Dermis microvascular lymphatic vessel endothelial cell (primary cell): ENCODE measurements around the gene CTAGE9. TPM values are rescaled to one million over a fixed set of nuclear protein-coding genes. Genes with fewer than 3 reads are reported as not detected.
A peak's percentile ranks its signal among the peaks of the same experiment; 100 is the strongest.
"Not testable (repeated sequence)": the region's sequence is repeated elsewhere in the genome, so short reads cannot be mapped to it uniquely, and the experiment has no call there.

Source experiments
- DNase-seq, 2 donors: peaks; one replicate each; pipeline versions ENCODE4 v3.0.0 to v3.0.0-alpha.2; 2010; ENCODE audit warnings: low read depth in 2 of 2
- total RNA-seq: library from RNA; depleted of rRNA; stranded (reverse); fragments of >200 nt; gene quantifications from 2 replicates; pipeline ENCODE4 v1.2.1, GENCODE V29; 2014

CTAGE9 gene, protein sequence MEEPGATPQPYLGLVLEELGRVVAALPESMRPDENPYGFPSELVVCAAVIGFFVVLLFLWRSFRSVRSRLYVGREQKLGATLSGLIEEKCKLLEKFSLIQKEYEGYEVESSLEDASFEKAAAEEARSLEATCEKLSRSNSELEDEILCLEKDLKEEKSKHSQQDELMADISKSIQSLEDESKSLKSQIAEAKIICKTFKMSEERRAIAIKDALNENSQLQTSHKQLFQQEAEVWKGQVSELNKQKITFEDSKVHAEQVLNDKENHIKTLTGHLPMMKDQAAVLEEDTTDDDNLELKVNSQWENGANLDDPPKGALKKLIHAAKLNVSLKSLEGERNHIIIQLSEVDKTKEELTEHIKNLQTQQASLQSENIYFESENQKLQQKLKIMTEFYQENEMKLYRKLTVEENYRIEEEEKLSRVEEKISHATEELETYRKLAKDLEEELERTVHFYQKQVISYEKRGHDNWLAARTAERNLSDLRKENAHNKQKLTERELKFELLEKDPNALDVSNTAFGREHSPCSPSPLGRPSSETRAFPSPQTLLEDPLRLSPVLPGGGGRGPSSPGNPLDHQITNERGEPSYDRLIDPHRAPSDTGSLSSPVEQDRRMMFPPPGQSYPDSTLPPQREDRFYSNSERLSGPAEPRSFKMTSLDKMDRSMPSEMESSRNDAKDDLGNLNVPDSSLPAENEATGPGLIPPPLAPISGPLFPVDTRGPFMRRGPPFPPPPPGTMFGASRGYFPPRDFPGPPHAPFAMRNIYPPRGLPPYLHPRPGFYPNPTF
- not detected in 2 replicates for total RNA-seq

DNA sequence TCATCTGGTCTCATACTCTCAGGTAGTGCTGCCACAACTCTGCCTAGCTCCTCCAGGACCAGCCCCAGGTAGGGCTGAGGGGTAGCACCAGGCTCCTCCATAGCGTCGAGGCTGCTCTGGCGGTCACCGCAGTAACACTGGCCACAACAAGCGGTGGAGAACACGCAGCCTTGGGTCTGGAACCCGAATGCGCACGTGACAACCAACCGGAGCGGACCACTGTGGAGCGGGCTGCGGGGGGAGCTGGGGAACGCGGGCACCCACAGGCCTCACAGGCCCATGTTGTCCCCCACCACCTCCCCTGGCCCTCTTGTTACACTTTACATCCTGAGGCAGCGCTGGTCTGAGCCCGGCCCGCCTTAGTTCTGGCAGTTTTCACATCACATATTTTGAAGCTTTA, at the start of gene CTAGE9:
Gene CTAGE9, minus strand, starts transcription at position 101 of the 400 bp plus-strand sequence. Its CDS starts 0 bp downstream, at position 101.
- not testable (repeated sequence) for DNase-seq

DNA sequence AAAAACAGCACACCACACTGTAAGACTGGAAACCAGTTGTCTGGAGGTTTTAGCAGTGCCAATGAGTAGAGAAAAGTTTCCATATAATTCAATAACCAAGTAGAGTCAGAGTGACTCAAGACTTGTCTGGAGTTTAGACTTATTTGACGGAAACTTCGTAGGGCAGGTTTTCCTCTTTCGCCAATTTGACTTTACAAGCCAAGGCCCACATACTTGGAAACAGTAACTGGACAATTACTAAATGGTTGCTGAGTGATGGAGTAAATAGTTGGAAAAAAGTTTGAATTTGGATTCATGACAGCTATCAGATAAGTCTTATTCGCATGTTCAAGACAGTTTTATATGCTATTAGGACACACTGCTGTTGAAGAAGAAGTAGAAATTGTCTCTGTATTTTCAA, 48.1 kb upstream of the CTAGE9 start:
- DNase-seq: no peak

DNA sequence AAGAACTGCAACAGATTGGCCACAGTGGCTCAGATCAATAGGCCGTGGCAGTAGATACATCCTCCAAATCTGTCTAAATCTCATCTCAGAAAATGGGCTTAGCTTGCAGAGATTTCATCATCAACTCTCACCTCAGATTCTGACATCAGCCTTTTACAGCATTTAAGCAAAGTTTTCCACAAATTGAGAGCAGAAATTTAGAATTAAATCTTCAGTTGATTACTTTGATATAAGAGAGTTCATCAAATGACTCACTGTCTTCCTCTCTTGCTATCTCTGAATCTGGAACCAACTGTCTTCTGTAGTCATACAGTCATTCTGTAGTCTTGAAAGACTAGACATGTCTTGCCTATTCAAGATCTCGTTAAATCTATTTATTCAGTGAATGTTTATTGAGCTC, 45.2 kb upstream of the CTAGE9 start:
- no peak for DNase-seq

DNA sequence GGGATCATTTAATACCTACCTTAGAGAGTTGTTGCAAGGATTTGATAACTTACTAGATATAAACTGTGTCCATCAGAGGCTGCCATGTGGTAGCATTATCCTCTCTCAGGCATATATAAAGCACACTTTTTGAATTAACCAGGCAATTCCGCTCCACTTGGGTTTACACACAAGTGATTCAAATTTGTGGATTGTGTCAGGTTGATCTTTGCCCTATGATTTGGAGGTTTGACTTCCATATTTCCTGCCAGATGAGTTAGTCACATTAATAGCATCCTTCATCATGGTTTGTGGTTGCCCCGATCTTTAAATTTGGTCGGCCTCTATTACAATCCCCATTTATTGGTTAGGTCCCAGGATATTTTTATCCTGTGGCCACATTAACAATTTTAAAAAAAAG, 44.8 kb upstream of the CTAGE9 start:
- no peak for DNase-seq

DNA sequence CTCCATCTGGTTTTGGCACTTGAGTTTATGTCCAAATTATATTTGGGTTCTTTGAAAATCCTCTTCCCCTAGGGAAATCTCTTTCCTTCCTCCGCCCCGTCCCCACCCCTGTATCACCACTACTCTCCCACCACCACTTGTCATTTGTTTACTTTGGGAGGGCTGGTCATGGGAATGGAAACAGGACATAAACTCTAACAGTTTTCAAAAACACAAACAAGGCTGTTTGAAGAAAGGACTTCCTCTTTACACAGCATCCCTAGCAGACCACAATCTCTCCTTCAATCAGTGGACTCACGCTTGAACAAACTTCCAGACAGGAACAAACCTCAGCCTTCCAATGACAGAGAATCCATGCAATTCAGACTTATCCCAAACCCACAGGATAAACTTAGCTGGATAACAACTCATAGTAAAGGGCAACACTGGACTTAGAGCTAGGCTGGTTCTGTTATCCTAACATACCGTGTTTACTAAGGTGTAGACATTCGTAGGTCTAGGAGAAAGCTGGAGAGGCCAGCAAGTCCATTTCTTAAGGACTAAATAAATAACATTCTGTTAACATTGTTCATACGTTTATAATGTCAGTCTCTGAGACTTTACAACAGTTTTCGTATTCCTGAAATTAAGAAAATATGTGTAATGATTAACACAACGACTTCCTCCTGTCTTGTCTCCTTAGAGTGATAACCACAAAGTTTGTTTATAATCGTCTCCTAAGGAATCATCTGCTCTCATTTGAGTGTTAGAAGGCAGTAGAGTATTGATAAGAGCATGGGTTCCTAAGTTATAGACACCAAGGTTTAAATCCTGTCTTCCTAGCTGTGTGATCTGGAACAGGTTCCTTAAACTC, 44.1 kb upstream of the CTAGE9 start:
- no peak for DNase-seq

DNA sequence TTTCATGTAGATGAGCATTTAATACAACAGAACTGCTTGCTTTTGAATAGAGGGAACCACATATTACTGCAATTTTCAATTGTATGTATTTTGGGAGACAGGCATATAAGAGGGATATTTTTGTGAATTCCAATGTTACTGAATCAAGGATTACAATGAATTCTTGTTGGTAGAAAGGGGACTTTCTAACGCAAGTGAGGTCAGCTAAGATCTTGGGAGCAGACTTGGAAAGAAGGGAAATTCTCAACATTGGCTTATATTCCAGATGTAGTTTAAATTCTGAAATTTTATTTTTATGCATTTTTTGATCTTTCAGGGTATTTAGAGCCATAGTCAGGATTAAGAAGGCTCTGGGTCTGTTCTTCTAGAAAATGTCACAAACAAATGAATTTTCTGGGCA, 43.3 kb upstream of the CTAGE9 start:
- no peak for DNase-seq

DNA sequence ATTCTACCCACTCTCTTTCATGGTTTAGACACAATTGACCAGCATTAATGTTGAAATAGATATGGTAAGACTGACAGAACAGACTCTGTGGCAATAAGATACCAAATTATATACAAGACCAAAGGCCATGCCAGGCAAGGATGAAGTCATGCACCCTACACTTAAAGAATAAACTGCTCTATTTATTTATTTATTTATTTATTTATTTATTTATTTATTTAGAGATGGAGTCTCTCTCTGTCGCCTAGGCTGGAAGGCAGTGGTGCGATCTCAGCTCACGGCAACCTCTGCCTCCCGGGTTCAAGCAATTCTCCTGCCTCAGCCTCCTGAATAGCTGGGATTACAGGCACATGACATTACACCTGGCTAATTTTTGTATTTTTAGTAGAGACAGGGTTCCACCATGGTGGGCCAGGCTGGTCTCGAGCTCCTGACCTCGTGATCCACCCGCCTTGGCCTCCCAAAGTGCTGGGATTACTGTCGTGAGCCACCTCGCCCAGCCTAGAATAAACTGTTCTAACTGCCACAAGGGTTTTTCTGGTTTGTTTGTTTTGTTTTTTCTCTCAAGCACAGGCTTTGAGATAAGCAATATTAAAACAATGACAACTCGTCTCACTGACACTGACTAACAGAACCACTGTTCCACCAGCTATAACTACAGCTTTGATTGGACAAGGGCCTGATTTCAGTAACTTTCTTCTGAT, 40.3 kb upstream of the CTAGE9 start:
- DNase-seq: not testable (repeated sequence)

DNA sequence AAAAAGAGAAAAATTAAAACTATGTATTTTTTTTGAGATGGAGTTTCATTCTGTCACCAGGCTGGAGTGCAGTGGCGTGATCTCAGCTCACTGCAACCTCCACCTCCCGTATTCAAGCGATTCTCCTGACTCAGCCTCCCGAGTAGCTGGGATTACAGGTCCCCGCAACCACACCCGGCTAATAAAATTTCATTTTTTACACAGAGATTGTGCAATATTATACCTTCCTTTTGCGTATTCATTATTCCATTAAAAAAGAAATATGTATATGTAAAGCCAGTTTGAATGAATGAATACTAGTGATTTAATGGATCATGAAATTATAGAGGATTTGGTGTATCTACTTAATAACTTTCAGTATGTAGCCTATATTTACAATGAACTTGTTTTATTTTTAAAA, 38.2 kb upstream of the CTAGE9 start:
- no peak for DNase-seq

DNA sequence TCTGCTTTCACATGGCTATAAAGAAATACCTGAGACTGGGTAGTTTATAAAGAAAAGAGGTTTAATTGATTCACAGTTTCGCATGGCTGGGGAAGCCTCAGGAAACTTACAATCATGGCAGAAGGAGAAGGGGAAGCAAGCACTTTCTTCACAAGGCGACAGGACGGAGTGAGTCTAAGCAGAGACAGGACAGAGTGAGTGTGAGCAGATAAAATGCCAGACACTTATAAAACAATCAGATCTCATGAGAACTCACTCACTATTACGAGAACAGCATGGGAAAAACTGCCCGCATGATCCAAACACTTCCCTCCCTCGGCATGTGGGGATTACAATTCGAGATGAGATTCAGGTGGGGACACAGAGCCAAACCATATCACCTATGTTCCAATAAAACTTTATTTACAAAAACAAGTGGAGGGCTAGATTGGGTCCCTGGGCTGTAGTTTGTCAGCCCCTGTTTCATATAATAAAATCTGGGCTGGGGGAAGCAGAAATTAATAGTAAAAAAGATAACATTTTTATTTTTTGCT, 37.1 kb upstream of the CTAGE9 start:
- DNase-seq: no peak

DNA sequence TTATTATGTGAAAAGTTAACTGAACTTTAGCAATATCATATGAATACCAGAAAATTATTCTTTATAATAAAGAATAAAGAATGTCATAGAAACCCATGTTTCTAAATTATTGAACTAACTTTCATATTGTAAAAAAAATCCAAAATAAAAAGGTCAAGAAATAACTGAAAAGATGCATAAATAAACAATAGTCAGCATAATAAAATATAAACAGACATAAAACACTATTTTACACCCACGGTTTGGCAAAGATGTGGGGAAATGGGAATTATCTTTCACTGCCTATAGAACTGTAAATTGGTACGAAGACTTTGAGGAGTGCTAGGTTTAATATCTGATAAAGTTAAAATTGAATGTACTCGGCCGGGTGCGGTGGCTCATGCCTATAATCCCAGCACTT, 34.7 kb upstream of the CTAGE9 start:
- DNase-seq: no peak

DNA sequence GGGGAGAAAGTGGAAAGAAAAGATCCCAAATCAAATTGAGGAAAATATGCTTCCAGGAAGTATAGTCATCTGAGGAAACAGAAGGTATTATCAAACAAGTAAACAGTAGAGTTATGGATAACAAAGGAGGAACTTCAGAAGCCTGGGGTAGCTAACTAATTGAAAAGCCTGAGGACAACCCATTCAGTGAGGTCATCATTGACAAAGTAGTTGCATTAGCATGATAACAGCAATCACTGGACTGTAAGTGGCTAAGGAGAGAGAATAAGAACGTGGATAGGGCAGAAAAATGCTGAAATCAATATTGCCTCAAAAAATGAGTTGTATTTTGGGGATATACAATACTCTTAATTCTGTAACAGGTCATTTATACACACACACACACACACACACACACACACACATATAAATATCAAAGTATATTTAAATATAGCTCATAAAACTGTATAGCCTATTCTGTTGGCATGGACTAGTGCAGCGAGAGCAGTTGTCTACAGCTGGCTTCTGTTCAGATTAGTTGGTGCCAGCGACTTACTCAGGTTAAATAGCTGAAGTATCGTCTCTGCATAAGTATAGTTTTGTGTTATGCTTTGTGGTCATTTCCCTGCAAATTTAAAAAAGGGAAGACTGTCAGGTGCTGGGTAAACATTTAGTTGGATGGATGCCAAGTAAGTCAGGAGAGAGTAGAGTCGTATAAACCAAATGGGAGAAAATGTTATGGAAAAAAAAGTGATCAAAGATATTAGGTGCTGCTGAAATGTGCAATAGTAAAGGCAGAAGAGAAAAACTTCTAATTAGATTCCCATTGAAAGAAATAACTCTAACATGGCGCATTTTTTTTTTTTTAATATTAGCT, 33.8 kb upstream of the CTAGE9 start:
- DNase-seq: peak; percentile 27 to 41

DNA sequence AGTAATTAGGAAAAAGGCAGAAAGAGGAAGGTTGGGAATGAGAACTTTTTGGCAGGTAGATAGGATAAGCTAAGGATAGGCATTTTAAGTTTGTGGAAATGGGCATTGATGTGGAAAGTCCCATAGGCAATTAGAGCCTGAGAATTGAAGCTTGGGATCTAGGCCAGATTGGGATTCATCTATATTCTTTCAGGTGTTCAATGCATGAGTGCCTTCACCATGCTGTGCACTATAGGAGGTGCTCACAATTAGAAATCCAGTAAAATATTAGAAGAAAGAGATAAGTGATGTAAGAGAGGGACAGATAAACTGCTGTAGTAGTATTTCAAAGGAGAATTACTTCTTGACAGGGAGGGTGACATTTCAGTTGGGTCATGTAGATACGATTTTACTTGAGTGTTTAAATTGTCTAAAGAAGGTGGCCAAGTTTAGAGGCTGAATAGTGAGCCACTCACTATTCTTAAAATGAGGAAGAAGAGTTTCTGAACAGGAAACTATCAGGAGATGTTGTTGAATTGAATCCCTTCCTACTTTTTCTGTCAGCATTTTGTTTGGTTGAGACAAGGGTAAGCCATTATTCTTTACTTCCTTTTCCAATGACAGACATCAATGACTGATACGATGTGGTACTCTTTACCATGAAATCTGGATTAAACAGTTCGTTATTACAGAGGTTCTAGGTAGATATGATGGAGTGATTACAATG, 31.0 kb upstream of the CTAGE9 start:
- DNase-seq: no peak

DNA sequence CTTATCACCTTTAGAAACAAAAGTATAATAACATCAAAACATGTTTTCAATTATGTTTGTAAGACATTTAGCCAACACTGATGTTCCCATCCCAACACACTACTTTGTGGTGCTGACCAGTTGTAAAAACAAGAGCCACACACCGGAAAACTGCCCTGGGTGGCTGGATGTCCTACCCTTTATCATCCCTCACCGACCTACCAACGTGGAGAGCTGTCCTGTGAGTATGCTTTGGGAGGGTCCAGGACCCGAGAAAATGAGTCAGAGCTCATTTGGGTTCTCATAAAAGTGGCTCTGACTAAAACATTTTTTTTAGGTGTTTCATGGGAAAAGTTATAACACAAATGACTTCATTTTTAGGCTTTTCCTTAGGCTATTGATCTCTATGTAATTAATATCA, 29.3 kb upstream of the CTAGE9 start:
- DNase-seq: no peak

DNA sequence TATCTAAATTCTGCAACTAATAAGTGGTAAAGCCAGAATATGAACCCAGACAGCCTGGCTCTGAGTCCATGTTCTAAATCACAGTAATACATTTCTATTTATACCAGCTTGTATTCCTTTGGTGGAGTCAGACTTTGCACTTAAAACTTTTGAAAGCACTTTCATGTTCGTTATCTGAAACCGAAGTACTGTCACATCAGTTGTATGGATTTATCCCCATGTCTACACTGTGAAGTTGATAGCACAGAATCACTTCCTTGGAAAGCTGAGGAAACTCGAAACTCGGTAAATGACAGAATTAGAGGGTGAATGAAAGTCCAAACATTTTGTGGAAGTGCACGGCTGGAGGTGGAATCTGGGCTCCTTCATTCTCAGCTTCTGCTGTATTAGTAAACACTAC, 28.3 kb upstream of the CTAGE9 start:
- DNase-seq: no peak

DNA sequence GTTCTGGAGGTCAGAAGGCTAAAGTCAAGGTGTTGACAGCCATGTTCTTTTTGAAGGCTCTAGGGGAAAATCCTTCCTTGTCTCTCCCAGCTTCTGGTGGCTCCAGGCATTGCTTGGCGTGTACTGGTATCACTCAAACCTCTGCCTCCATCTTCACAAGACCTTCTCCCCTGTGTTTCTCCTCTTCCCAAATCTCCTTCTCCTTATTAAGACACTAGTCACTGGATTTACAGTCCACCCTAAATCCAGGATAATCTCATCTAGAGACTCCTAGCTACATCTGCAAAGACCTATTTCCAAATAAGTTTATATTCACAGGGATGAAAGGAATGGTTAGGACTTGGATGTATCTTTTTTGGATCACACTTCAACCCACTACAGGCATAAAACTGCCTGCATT, 26.0 kb upstream of the CTAGE9 start:
- no peak for DNase-seq

DNA sequence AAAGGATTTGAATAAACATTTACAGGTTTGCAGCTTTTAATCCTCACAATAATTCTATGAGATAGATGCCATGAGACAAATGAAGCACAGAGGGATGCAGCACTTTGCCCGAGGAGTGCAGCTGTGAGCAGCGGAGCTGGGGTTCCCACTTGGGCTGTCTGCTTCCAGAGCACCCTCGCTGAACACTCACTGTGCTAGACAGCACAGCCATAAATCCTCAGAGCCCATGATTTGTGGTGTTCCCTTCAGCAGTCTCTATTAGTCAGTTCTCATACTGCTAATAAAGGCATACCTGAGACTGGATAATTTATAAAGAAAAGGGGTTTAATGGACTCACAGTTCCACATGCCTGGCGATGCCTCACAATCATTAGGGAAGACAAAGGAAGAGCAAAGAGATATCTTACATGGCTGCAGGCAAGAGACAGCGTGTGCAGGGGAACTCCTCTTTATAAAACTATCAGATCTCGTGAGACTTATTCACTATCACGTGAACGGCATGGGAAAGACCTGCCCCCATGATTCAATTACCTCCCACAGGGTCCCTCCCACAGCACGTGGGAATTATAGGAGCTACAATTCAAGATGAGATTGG, 25.3 kb upstream of the CTAGE9 start:
- no peak for DNase-seq

DNA sequence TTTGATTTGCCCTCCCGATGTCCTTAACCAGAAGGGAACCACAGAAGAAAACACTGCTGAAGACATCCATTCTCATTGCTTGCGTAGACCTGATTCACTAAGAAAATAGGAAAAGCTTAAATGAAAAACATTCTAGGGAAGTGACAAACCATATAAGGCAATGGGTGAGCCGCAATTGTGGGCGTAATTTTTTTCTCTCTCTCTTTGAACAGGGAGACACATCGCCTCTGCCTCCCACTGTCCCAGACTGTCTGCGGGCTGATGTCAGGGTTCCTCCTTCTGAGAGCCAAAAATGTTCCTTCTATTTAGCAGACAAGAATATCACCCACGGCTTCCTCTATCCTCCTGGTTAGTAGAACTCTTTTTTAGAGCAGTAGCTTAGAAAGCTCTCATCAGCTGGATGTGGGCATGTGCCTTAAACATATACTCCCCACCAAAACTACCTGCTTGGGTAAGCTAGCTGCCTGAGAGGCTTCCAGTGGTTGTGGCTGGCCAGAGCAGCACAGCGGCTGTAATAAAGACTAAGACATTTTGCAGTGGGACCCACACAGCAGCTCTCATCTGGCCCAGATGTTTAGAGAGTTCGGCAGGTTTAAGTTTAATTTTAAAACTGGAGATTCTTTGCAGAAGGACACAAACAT, 22.7 kb upstream of the CTAGE9 start:
- peak in 1 of 2 donors; percentile 36 for DNase-seq

DNA sequence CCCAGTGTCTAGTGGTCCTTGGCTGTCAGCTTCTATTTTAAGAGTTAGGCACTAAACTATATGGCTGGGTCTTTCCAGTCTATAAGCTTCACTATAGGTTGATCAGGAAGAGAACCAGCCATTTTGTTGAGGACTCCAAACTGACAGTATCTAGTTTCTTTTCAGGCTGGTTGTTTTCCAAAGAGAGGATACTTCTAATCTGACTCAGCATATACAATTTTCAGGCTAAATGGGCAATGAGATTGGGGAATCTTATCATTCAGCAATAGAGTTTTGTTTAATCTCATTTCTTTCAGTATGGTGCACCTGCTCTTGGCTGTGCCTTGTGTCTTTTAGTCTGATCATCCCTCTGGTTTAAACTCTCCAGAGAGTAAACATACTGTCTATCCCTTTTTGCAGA, 20.4 kb upstream of the CTAGE9 start:
- no peak for DNase-seq

DNA sequence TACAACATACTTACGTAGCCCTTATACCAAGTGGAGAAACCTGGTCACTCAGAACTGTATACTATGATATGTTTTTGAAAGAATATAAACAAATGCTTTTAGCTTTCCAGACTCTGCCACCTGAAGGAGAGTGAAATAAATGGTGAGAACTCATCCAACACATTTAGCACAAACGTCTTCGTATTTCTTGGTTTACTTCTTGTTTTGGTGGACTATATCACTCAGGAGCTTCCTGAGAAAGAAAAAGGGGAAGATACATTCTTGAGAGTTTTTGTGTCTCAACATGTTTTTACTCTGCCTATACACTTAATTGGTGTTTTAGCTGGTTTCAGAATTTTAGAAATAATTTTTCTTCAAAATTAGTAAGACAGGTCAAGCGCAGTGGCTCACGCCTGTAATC, 19.4 kb upstream of the CTAGE9 start:
- DNase-seq: no peak
